HG02588 (cell line): ENCODE results near the gene LRRN1.

Experiments
- ATAC-seq: cut with Tn5 transposase; IDR thresholded peaks from one replicate; pipeline ENCODE4 v1.9.1; 2021; ENCODE audit warnings: mild to moderate bottlenecking, moderate library complexity; ENCODE audit not compliant: unreplicated experiment

The LRRN1 gene

DNA sequence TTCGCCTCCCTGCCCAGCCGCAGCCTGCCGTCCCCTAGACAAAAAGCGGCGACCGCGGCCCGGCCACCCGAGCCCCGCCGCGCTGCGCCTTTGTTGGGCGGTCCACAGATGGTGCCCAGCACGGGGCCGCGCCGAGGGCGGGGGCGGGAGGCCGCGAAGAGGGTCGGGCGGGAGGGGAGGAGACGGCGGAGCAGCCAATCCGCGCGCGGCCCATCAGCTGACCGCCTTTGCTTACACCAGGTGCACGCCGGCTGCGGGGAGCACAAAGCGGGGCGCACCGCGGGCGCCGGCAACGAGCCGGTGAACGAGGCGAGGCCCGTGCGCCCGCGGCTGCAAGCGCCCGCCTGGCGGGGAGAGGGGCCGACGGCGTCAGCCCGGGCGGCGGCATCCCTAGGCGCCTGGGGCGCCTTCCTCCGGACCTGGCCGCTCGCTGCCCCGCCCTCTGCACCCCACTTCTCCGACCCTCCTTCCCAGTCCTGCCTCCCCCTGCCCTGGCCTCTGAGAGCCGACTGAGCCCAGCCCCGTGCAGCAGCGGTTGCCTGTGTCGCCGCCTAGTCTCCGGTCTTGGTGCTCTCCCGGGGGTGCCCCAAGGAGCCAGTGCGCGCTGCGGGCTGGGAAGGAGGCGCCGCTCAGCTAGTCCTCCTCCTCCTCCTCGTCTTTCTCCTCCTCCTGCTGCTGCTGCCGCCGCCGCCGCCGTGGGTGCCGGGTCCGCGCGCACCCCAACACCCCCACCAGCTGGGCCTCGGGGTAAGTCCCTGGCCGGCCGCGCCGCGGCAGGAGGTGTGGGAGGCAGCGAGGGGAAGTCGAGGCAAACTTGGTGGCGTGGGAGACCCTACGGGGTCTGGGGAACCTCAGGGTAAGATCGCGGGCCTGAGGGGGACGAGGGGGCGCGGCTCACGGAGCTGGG lies at the start of gene LRRN1:
TSS of gene LRRN1 (plus strand) at position 259 of the 907 bp plus-strand sequence. CDS start 45,211 bp downstream, outside the sequence.
- no peak for ATAC-seq

DNA sequence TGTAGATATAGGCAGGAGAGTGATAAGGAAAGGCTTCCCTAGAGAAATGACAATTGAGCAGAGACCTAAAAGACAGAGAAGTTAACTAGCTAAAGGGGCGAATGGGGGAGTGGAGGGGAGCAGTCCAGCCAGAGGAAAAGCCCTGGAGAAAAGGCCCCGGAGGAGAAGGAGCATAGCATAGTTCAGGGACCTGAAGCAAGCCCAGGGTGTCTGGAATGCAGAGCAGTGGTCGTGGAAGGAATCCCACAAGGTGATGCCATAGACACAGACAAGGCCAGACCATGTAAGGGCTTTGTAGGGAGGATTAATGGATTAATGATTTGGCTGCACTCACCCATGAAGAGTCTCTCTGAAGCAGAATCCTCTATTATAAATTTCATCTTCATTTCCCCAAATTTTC lies 45.8 kb upstream of the LRRN1 start:
- ATAC-seq, result no peak

DNA sequence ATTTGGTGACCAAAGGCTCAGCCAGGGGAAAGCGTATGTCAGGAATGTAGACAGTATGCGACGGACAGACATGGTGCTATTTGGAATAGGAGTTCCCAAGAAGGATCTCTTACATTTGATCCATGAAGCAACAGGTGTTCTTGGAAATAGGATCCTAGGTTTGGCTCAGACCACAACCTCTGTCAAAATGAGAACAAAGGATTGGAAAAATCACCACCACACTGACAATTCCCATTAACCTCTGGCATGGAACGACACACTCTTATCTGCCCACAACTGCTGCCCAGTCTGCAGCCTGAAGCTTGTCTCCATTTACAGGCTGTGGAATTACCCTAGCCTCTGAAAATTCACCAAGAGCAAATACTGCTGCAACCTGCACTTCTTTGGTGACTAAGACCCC lies 33.6 kb upstream of the LRRN1 start:
- no peak for ATAC-seq

DNA sequence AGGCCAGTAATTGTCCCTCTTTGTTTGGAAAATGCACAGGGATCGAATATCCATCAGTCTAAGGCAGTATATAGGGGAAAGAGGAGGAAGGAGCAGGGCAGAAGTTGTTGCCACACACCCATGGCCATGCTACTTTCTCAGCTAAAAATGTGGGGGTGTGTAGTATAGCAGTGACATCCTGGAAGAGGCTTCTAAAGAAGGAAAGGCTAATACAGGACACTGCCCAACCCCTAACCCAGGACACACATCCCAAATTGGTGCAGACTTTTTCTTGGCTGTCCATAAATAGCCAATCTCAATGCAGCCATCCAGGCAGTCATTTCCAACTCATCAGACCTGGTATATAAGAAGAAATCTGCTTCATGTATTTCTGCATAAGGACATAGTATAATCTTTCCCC lies 33.1 kb upstream of the LRRN1 start:
- ATAC-seq, result no peak

DNA sequence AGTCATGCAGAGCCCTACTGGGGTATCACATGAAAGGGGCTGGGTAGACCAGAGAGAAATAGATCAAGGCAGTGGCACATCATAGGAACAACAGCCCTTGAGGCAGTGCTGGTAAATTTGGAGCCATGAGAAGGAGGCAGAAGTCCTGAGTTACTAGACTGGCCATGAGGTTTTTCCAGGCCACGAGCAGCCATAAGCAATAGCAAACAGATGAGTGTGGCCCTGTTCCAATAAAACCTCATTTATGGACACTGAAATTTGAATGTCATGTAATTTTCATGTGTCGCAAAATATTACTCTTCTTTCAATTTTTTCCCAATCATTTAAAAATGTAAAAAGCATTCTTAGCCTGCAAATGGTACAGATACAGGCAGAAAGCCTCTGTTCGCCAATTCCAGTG lies 28.1 kb upstream of the LRRN1 start:
- ATAC-seq, result no peak

DNA sequence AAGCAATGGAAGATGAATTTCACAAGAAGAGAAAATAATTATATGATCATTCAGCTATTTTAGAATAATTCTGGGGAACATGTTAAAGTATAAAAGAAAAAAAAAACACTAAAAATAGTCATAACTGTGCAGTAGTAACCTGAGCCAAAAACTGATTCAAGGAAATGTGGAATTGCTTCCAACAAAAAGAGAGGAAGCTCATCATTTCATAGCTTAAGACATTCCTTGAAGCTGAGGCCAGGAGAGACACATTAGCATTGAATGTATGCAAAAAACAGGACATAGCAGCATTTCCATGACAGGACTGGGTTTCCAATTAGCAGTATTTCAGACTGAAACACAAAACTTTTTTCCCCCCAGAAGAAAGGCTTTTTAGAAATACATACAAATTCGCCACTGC lies 27.7 kb upstream of the LRRN1 start:
- no peak for ATAC-seq

DNA sequence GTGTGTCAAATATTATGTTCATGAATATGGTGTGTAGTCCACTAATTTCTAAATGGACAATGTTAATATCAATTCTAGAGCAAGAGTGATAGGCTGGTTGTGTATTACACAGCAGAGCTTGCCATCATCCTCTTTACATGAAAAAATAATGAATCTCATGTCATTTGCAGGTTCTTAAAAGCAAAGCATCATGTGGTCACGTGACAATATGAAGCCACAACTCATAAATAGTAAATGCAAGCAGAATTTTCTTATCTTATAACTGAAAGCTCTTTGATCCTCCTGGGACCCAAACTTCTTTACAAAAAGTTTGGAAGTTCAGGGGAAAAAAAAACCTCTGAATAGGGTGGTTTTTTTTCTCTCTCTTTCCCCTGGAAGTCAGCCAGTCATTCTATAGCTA lies 26.9 kb upstream of the LRRN1 start:
- no peak for ATAC-seq

DNA sequence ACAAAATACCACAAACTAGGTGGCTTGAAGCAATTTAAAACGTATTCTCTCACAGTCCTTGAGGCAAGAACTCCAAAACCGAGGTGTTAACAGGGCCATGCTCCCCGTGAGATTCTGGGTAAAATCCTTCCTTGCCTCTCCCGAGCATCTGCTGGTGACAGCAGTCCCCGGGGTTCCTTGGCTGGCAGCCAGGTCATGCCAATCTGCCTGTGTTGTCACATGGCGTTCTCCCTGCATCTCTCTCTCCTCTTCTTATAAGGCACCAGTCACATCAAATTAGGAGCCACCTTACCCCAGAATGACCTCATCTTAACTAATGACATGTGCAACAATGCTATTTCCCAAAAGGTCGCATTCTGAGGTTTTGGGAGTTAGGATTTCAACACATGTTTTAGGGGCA lies 26.3 kb upstream of the LRRN1 start:
- no peak for ATAC-seq

DNA sequence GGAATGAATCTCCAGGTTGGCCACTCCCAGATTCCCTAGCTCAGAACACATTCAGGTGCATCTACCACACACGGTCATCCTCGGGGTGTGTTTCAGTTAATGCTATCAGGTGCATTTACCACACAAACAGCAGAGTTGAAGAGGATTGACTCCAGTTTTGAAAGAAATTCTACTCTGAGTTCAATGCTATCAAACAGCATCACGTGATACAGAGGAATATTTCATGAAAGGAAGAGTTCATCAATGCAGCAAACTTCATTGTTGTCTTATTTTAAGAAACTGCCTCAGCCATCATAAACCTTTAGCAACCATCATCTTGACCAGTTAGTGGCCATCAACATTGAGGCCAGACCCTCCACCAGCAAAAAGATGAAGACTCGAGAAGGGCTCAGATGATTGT lies 22.6 kb upstream of the LRRN1 start:
- no peak for ATAC-seq

DNA sequence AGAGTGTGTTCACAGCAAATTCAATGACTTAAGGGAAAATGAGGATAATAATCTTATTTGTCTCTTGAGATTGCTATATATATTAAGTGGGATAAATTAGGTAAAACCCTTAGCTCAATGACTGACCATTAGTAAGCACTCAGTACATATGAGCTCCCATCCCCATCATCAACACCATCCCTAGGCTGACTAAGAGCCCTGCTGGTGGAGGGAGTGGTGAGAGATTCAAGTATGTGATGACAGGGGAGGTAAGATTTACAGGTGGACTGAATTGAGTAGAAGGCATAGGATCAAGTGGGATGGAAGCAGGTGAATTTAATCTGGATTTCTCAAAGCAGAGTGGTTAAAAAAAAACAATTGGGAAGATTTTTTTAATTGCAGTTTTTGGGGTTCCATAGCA lies 21.0 kb upstream of the LRRN1 start:
- no peak for ATAC-seq

DNA sequence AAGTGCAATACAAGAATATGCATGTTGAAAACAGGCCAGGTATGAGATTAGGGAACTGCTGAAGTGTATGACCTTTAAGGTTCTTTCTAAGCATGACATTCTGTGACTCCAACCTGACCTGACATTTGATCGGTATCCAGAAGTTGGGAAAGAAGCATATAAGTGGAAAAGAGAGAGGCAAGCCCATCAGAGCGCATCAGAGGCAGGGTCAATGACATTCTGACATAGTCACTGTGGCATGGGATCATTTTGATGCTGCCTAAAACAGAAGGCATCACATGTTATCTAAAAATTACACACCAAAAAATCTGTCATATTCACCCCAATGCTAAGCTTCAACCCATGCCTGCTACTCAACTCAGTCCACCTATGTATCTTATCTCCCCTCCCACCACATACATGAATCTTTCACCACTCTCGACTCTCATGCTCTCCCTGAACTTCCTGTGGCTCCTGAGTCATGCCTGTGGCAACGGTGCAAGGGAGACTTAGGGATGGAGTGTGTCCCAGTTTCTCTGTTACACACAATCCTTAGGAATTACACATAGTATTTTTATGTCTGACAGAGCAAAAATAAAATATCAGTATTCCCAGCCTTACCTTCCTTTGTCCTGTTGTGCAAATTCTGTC lies 20.5 kb upstream of the LRRN1 start:
- no peak for ATAC-seq

DNA sequence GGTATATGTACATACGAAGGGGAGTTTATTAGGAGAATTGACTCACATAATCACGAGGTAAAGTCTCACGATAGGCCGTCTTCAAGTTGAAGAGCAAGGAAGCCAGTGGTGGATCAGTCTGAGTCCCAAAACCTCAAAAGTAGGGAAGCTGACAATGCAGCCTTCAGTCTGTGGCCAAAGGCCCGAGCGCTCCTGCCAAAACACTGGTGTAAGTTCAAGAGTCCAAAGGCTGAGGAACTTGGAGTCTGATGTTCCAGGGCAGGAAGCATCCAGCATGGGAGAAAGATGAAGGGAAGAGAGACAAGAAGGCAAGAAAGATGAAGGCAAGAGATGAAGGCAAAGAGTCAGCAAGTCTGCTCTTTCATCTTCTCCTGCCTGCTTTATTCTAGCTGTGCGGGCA lies 16.8 kb upstream of the LRRN1 start:
- ATAC-seq, result no peak

DNA sequence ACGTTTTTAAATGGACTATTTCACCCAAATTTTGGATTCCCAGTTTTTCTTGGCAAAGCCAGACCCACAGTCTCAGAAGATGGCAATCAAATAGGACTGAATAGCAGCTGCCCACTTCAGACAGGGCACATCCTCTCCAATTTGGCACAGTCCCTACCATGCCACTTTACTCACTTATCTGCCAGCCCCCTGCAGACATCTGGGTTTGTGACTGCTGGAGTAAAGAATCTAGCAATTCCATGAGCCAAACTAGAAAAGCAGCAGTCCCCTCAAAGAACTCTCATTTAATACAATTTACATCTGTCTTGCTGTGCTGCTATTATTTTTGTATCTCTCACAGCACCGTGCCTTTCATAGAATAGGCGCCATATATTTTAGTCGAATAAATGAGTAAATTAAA lies 16.0 kb upstream of the LRRN1 start:
- ATAC-seq, result no peak

DNA sequence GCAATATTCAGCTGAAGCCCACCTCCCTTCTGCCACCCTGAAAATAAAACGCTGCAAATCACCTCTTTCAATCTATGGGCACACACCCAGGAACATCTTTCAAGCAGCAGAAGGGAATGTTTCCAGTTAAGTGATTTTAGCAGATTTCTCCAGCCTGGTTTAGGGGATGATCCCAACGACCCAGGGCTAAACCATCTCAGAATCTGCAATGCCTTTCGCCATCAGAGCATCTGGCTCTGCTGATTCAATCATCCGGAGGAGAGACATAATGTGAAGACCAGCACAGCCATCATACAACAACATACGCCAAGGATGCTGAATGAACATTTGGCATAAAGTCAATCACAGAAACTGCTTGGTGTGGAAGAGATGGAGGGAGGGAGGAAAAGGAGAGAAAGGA lies 15.5 kb upstream of the LRRN1 start:
- ATAC-seq, result no peak

DNA sequence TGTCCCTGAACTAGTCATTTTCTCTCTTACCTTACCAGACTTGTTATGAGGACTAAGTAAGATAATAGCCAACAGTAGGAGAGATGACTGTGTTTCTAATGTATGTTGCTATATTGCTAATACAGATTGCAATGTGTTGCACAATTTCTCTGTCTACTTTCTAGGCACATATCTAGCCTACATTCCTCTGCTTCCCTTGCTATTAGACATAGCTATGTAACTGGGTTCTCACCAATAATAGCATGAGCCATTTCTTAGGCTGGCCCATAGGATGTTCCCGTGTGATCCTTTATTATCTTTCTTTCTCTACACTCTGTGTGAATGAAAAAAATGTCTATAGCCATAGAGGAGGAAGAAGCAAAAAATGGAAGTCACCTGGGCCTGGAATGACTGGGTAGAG lies 6.8 kb upstream of the LRRN1 start:
- ATAC-seq, result no peak

DNA sequence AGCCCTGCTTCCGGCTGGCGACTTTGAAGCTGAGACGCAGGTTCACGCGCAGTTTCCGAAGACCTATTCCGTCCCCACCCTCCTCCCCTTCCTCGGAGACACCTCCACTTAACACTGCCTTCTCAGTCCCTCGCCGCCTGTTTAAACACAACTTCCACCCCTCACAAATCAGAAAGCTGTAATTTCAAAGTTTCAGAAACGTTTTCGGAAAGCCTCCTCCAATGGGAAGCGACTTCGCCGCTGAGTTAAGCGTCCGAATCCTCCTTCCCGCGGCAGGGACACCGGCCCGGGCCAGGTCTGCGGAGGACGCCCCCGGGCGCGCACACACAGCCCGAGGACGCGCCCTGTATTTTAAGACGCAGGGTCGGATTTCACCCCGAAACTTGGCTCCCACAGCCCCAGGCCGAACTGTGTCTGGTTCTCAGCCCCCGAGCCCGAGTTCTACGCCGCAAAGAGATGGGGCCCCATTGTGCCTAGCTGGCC lies 559 bp upstream of the LRRN1 start:
- no peak for ATAC-seq

DNA sequence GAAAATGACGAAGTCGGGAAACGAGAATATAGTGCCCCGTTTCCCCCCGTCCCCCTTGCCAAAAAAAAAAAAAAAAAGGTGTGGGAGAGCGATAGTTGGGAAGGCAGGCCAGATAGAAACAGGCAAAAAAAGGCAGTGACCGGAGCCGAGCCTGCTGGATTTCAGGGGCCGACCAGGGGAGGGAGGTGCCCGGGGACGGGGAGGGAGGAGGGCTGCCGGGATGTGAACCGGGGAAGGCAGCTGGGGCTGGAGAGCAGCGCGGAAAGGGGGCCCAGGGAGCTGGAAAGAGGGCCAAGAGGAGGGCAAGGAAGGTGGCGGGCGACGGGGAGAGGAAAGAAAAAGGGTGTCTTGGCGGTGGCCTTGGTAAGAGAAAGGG lies 837 bp downstream of the LRRN1 start:
- no peak for ATAC-seq

DNA sequence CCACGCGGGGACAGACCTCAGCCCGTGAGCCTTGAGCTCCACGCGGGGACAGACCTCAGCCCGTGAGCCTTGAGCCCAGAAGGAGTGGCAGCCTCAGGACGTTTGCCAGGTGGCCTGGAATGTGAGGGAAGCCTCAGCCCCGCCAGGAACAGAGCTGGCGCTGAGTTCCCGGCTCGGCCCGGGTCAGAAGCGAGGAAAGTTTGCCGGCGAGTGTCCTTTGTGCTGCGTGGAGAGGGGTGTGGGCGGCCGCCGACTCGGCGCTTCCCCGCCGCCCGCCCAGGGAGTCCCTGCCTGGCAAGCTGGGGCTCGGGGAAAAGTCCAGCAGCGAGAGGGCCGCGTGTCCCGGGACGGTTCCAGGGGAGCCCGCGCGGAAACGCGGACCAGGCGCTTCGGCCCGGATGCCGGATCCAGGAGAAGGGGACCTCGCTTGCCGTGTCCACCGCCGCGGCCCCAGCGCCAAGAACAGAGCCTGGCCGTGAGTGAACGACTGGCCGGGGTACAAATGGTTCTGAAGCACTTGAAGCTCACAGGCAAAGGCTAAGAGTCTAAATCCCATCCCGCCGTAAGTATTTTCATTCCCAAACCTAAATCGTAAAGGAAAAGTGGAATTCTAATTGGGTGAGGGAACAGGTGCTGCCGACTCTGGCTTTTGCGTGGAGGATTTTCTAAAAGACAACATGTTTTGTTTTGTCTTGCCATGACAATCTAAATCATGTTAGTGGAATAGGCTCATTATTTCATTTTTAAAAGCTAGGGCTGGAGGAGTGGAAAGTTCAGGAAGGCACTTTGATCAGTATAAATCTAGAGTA lies 1.7 kb downstream of the LRRN1 start:
- ATAC-seq, result no peak

DNA sequence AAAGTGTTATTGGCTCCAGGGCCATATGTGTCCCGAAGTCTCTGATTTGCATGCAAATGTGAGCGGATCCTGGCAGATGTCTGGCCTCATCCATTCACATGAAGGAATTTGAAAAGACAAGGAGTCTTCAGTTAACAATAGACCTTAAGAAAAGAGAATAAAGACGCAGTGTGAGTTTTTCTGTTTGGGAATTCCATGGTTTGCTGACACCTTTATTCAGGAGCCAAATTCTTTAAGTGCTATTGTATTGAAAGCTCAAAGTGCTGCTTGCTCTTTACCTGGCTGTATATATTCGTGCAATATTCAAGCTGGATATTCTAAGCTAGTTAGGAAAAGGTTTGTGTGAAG lies 2.2 kb downstream of the LRRN1 start:
- no peak for ATAC-seq

DNA sequence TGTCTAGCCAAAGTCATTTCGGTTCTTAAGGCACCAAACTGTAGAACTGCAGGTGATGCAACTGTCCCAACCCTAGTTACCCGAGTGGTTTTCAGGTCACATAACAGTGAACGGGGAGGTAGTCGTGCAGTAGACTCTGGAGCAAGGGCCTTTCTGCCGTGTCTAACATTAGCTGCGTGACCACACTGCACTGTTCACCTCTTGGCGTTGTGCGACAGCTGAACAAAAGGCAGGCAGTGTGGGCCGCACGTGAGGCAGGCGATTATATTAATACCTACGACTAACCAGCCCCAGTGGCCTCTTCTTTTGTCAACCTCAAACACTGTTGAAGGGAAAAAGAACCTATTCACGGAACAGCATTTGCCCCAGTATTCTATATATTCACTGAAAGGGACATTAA lies 2.8 kb downstream of the LRRN1 start:
- no peak for ATAC-seq

DNA sequence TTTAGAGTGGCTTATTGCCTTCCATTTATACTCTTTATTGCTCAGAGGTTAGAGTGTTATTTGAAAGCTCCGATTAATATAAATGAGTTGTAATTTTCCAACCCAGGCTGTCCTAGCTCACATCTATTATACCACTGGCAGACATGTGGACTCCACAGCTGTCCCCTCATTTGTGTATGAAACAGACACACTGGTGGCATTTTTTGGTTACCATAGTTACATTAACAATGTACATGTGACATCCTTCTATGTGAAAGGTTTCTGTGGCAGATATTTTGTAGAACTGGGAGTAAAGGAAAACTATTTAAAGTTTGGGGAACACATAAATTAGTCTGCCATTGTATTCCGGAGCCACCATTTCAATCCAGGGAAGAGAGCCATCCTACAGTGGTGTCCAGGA lies 5.3 kb downstream of the LRRN1 start:
- ATAC-seq, result no peak

DNA sequence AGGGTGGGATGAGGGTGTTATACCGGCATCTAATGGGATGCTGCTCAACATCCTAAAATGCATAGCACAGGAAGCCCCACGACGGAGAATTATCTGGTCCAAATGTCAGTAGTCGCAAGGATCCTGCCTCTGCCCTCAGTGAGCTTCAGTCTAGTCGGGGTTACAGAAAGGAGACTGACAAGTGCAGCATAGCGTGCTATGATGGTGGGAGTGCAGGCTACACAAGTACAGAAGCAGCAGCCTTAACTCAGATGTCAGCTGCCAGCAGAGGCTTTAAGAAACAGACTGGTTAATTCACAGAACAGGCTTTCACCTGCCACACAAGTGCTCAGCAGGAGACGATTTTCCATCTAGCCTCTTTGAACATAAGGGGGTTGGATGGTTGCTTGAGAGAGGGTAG lies 6.9 kb downstream of the LRRN1 start:
- no peak for ATAC-seq
